PC-9 (cell line): Measurements from ENCODE around the gene MAGI3. TPM values are rescaled to one million over a fixed set of nuclear protein-coding genes. Genes with fewer than 3 reads are reported as not detected.

Source experiments
- BruUV-seq: library from RNA; stranded (reverse); fragments of 400-500 nt; replicated peaks from 2 replicates; lab custom pipeline; 2021; lab: Mats Ljungman, UMichigan
- CTCF ChIA-PET: fragments of 300-600 bp; sonication (Branson Sonifier 250); formaldehyde crosslinking; loops from one replicate; lab custom pipeline; 2022; ENCODE audit warnings: antibody characterized with exemption; lab: Charles Lee
- POLR2A ChIA-PET: fragments of 300-600 bp; sonication (Branson Sonifier 250); formaldehyde crosslinking; loops from one replicate; lab custom pipeline; 2022; ENCODE audit warnings: antibody characterized with exemption; ENCODE audit not compliant: unreplicated experiment; lab: Charles Lee
- DNase-seq, 2 experiments: peaks; one replicate each; pipeline versions ENCODE4 v3.0.0 to v3.0.0-alpha.2; 2015 to 2022; ENCODE audit warnings: mixed read lengths in 1 of 2
- H2AFZ ChIP-seq: fragments of 200-600 bp; sonication (generic); 2 replicates; pipeline ENCODE4 v1.8.1; 2017; ENCODE audit warnings: antibody characterized with exemption
- H3F3A ChIP-seq: fragments of 200-600 bp; sonication (generic); 2 replicates; pipeline ENCODE4 v1.8.1; 2017; ENCODE audit warnings: antibody characterized with exemption, mild to moderate bottlenecking, low read depth; ENCODE audit not compliant: insufficient read depth
- H3K27ac ChIP-seq: fragments of 200-600 bp; sonication (generic); 2 replicates; pipeline ENCODE4 v1.6.1; 2016; ENCODE audit warnings: mixed run types
- H3K27me3 ChIP-seq: fragments of 200-600 bp; sonication (generic); 2 replicates; pipeline ENCODE4 v1.6.1; 2016; ENCODE audit warnings: low read depth, mixed run types; ENCODE audit not compliant: insufficient read depth
- H3K36me3 ChIP-seq: fragments of 200-600 bp; sonication (generic); 2 replicates; pipeline ENCODE4 v1.6.1; 2016; ENCODE audit warnings: low read depth, mixed run types
- H3K4me1 ChIP-seq: fragments of 200-600 bp; sonication (generic); replicated peaks from 2 replicates; pipeline ENCODE4 v1.6.1; 2016; ENCODE audit warnings: mixed run types; ENCODE audit not compliant: insufficient read depth
- H3K4me2 ChIP-seq: fragments of 200-600 bp; sonication (generic); 2 replicates; pipeline ENCODE4 v1.6.1; 2017; ENCODE audit warnings: mixed run types
- H3K4me3 ChIP-seq: fragments of 200-600 bp; sonication (generic); 2 replicates; pipeline ENCODE4 v1.6.1; 2016; ENCODE audit warnings: mixed run types
- H3K79me2 ChIP-seq: fragments of 200-600 bp; sonication (generic); 2 replicates; pipeline ENCODE4 v1.6.1; 2017; ENCODE audit warnings: low read depth, mixed run types
- H3K9me2 ChIP-seq: fragments of 200-600 bp; sonication (generic); 2 replicates; pipeline ENCODE4 v1.8.1; 2017; ENCODE audit warnings: mild to moderate bottlenecking; ENCODE audit not compliant: insufficient read depth
- H3K9me3 ChIP-seq: fragments of 200-600 bp; sonication (generic); 2 replicates; pipeline ENCODE4 v1.8.1; 2016; ENCODE audit warnings: low read depth; ENCODE audit not compliant: insufficient read depth
- H4K20me1 ChIP-seq: fragments of 200-600 bp; sonication (generic); 2 replicates; pipeline ENCODE4 v1.8.1; 2017; ENCODE audit not compliant: insufficient read depth
- CTCF ChIP-seq: fragments of 200-600 bp; sonication (generic); conservative IDR thresholded peaks from 2 replicates; pipeline ENCODE4 v1.6.1; 2017; ENCODE audit warnings: mixed run types, antibody characterized with exemption, mild to moderate bottlenecking, moderate library complexity
- EZH2 ChIP-seq: fragments of 200-600 bp; sonication (generic); IDR thresholded peaks from 2 replicates; pipeline ENCODE4 v1.8.0; 2017; ENCODE audit warnings: antibody characterized with exemption, low read depth
- intact Hi-C: fragments of 100-400 bp; cut with micrococcal nuclease; formaldehyde crosslinking; loops from one replicate; pipeline ENCODE4 v1.10.0; 2022; ENCODE audit not compliant: unreplicated experiment
- total RNA-seq: library from RNA; stranded (reverse); gene quantifications from 2 replicates; pipeline ENCODE4 v1.2.3, GENCODE V29; 2021

Gene MAGI3
- total RNA-seq, 1 experiment from 2014 or later, result 17.3 TPM

- TF ChIP-seq CTCF (no peak), EZH2 (no peak)
- no peak overlapping the region for H3K4me2 ChIP-seq
- CTCF ChIA-PET, result no interaction called here
- no peak overlapping the region for H3K27ac ChIP-seq
- no peaks in the 10 kb centered on the region; the same call in 1 of the 2 replicates for H3K36me3 ChIP-seq
- no peaks in the 10 kb centered on the region for H3K9me2 ChIP-seq
- peaks cover 2% of the 10 kb centered on the region for H3K9me3 ChIP-seq
- H3F3A ChIP-seq, result no peaks in the 10 kb centered on the region
- H3K27me3 ChIP-seq, result no peaks in the 10 kb centered on the region
- no peaks in the 10 kb centered on the region for H3K79me2 ChIP-seq
- POLR2A ChIA-PET, result no interaction called here
- intact Hi-C loops, result no loop called here
- H3K4me3 ChIP-seq, result no peak overlapping the region
- H2AFZ ChIP-seq, result no peak overlapping the region
- BruUV-seq, result no TSS peak
- no peak for DNase-seq
- no peaks in the 10 kb centered on the region for H3K4me1 ChIP-seq
- no peaks in the 10 kb centered on the region for H4K20me1 ChIP-seq
These were observed 49.0 kb downstream of the MAGI3 start for GRCh38 chr1:113439277-113439670.

GRCh38 chr1:113442131-113442530 is 51.8 kb downstream of the MAGI3 start:
- ChIA-PET CTCF (no interaction called here), POLR2A (no interaction called here)
- Histone ChIP-seq H3K27ac (no peak overlapping the region), H3F3A (no peaks in the 10 kb centered on the region), H3K9me3 (peaks cover 11% of the 10 kb centered on the region), H3K4me3 (no peak overlapping the region), H4K20me1 (no peaks in the 10 kb centered on the region), H2AFZ (no peak overlapping the region), H3K9me2 (no peaks in the 10 kb centered on the region), H3K36me3 (no peaks in the 10 kb centered on the region; the same call in 1 of the 2 replicates), H3K79me2 (no peaks in the 10 kb centered on the region), H3K4me2 (no peak overlapping the region), H3K27me3 (no peaks in the 10 kb centered on the region), H3K4me1 (no peaks in the 10 kb centered on the region)
- intact Hi-C loops, result no loop called here
- TF ChIP-seq CTCF, result no peak
- no peak for TF ChIP-seq EZH2
- no peak for DNase-seq
- no TSS peak for BruUV-seq

GRCh38 chr1:113444857-113445256 is 54.5 kb downstream of the MAGI3 start:
- no peaks in the 10 kb centered on the region for H3K9me2 ChIP-seq
- H4K20me1 ChIP-seq, result no peaks in the 10 kb centered on the region
- intact Hi-C loops, result no loop called here
- no peaks in the 10 kb centered on the region for H3K4me1 ChIP-seq
- no peaks in the 10 kb centered on the region for H3K27me3 ChIP-seq
- ChIA-PET POLR2A (no interaction called here), CTCF (no interaction called here)
- H3K79me2 ChIP-seq, result no peaks in the 10 kb centered on the region
- BruUV-seq, result no TSS peak
- no peaks in the 10 kb centered on the region; the same call in 1 of the 2 replicates for H3K36me3 ChIP-seq
- no peaks in the 10 kb centered on the region for H3F3A ChIP-seq
- TF ChIP-seq EZH2, result no peak
- TF ChIP-seq CTCF, result no peak
- no peak overlapping the region for H2AFZ ChIP-seq
- no peak for DNase-seq
- H3K4me3 ChIP-seq, result no peak overlapping the region
- H3K4me2 ChIP-seq, result no peak overlapping the region
- H3K9me3 ChIP-seq, result peaks cover 11% of the 10 kb centered on the region
- no peak overlapping the region for H3K27ac ChIP-seq
